HEK293 (cell line): ENCODE measurements around the gene SENP7.

Source experiments
- CTCF ChIA-PET: fragments of 350-600 bp; formaldehyde crosslinking; extraction: SDS; loops from one replicate; lab custom pipeline; 2021; ENCODE audit warnings: antibody characterized with exemption; lab: Yijun Ruan, JAX
- POLR2A ChIA-PET: fragments of 300-600 bp; formaldehyde crosslinking; extraction: SDS; loops from one replicate; lab custom pipeline; 2020; ENCODE audit warnings: antibody characterized with exemption, inconsistent platforms; lab: Yijun Ruan, JAX
- H3K27ac ChIP-seq: fragments of 200-500 bp; sonication (Bioruptor generic); 2 replicates; pipeline ENCODE4 v1.5.1; 2014; ENCODE audit warnings: low read depth, low read length, control low read depth, inconsistent platforms; ENCODE audit errors: extremely low read depth
- H3K36me3 ChIP-seq, 2 experiments: fragments of 200-500 bp in 1 of 2; sonication (Bioruptor generic) in 1 of 2; 1 replicate in 1 of 2; 2 replicates in 1 of 2; pipeline ENCODE4 v1.5.1; 2014 to 2017; ENCODE audit warnings: inconsistent platforms in 2 of 2, low read length in 2 of 2; ENCODE audit not compliant: control insufficient read depth in 2 of 2, insufficient read depth in 1 of 2
- H3K4me1 ChIP-seq: fragments of 200-500 bp; sonication (Bioruptor generic); 2 replicates; pipeline ENCODE4 v1.5.1; 2014; ENCODE audit warnings: mild to moderate bottlenecking, low read length, inconsistent platforms; ENCODE audit not compliant: control insufficient read depth, insufficient read depth
- H3K4me3 ChIP-seq: 2 replicates; pipeline ENCODE4 v1.5.1; 2011; ENCODE audit warnings: low read depth, mild to moderate bottlenecking, control low read depth, low read length, moderate library complexity
- H3K9me3 ChIP-seq: fragments of 200-500 bp; sonication (Bioruptor generic); 2 replicates; pipeline ENCODE4 v1.5.1; 2014; ENCODE audit warnings: low read depth, low read length, inconsistent platforms; ENCODE audit not compliant: control insufficient read depth, insufficient read depth
- GLI2 ChIP-seq: fragments of 450-650 bp; formaldehyde crosslinking; IDR thresholded peaks from 2 replicates; pipeline ENCODE4; 2017; ENCODE audit warnings: missing biosample characterization, missing genetic modification characterization, low read depth, borderline replicate concordance
- MEIS1 ChIP-seq: sonication (generic); formaldehyde crosslinking; IDR thresholded peaks from 2 replicates; pipeline ENCODE4 v1.8.1; 2022; ENCODE audit warnings: missing genetic modification reagents, mild to moderate bottlenecking, borderline replicate concordance
- OSR2 ChIP-seq: fragments of 450-650 bp; formaldehyde crosslinking; IDR thresholded peaks from 2 replicates; pipeline ENCODE4 v1.5.1; 2016; ENCODE audit warnings: missing biosample characterization, missing genetic modification characterization
- TCF7L2 ChIP-seq: IDR thresholded peaks from 2 replicates; pipeline ENCODE4 v1.6.1; 2011; ENCODE audit warnings: low read depth, mild to moderate bottlenecking, inconsistent platforms, low read length, moderate library complexity, borderline replicate concordance
- WT1 ChIP-seq: fragments of 450-650 bp; formaldehyde crosslinking; IDR thresholded peaks from 2 replicates; pipeline ENCODE4 v1.5.1; 2016; ENCODE audit warnings: missing biosample characterization, missing genetic modification characterization
- YY2 ChIP-seq: fragments of 450-650 bp; formaldehyde crosslinking; IDR thresholded peaks from 2 replicates; pipeline ENCODE4 v1.5.1; 2016; ENCODE audit warnings: missing biosample characterization, missing genetic modification characterization
- ZFP41 ChIP-seq: fragments of 450-650 bp; formaldehyde crosslinking; IDR thresholded peaks from 2 replicates; pipeline ENCODE4 v1.5.1; 2016; ENCODE audit warnings: missing biosample characterization, missing genetic modification characterization, borderline replicate concordance
- ZNF121 ChIP-seq: fragments of 450-650 bp; formaldehyde crosslinking; IDR thresholded peaks from 2 replicates; pipeline ENCODE4 v1.5.1; 2016; ENCODE audit warnings: missing biosample characterization, missing genetic modification characterization
- ZNF19 ChIP-seq: fragments of 450-650 bp; formaldehyde crosslinking; IDR thresholded peaks from 2 replicates; pipeline ENCODE4; 2016; ENCODE audit warnings: missing biosample characterization, missing genetic modification characterization, low read depth
- ZNF214 ChIP-seq: fragments of 450-650 bp; formaldehyde crosslinking; IDR thresholded peaks from 2 replicates; pipeline ENCODE4 v1.5.1; 2017; ENCODE audit warnings: missing biosample characterization, mild to moderate bottlenecking, missing genetic modification characterization, borderline replicate concordance
- ZNF239 ChIP-seq: fragments of 450-650 bp; formaldehyde crosslinking; IDR thresholded peaks from 2 replicates; pipeline ENCODE4 v1.5.1; 2016; ENCODE audit warnings: missing biosample characterization, missing genetic modification characterization
- ZNF391 ChIP-seq: fragments of 450-650 bp; formaldehyde crosslinking; IDR thresholded peaks from 2 replicates; pipeline ENCODE4 v1.5.1; 2016; ENCODE audit warnings: low read depth, missing biosample characterization, missing genetic modification characterization, borderline replicate concordance
- ZNF585B ChIP-seq: fragments of 450-650 bp; formaldehyde crosslinking; IDR thresholded peaks from 2 replicates; pipeline ENCODE4 v1.5.1; 2016; ENCODE audit warnings: missing biosample characterization, missing genetic modification characterization
- ZNF600 ChIP-seq: fragments of 450-650 bp; formaldehyde crosslinking; IDR thresholded peaks from 2 replicates; pipeline ENCODE4 v1.5.1; 2016; ENCODE audit warnings: missing biosample characterization, missing genetic modification characterization
- ZNF626 ChIP-seq: fragments of 450-650 bp; sonication (Bioruptor Pico); formaldehyde crosslinking; IDR thresholded peaks from 2 replicates; pipeline ENCODE4 v1.5.1; 2018; ENCODE audit warnings: missing biosample characterization, missing genetic modification characterization, inconsistent platforms
- ZNF654 ChIP-seq: fragments of 450-650 bp; formaldehyde crosslinking; IDR thresholded peaks from 2 replicates; pipeline ENCODE4 v1.5.1; 2016; ENCODE audit warnings: low read depth, missing biosample characterization, missing genetic modification characterization
- ZNF791 ChIP-seq: fragments of 450-650 bp; formaldehyde crosslinking; IDR thresholded peaks from 2 replicates; pipeline ENCODE4 v1.5.1; 2016; ENCODE audit warnings: missing biosample characterization, missing genetic modification characterization
- ZSCAN23 ChIP-seq: fragments of 450-650 bp; formaldehyde crosslinking; IDR thresholded peaks from 2 replicates; pipeline ENCODE4 v1.5.1; 2016; ENCODE audit warnings: missing biosample characterization, missing genetic modification characterization
- TF ChIP-seq, protein P1 (sequence below): fragments of 450-650 bp; formaldehyde crosslinking; IDR thresholded peaks from 2 replicates; pipeline ENCODE4 v1.5.1; 2017; ENCODE audit warnings: missing biosample characterization, missing genetic modification characterization
- TF ChIP-seq, protein P2 (sequence below): fragments of 450-650 bp; formaldehyde crosslinking; IDR thresholded peaks from 2 replicates; pipeline ENCODE4 v1.5.1; 2016; ENCODE audit warnings: missing biosample characterization, missing genetic modification characterization
- TF ChIP-seq, protein P3 (sequence below): fragments of 450-650 bp; formaldehyde crosslinking; IDR thresholded peaks from 2 replicates; pipeline ENCODE4 v1.5.1; 2017; ENCODE audit warnings: missing biosample characterization, missing genetic modification characterization
- TF ChIP-seq, protein P4 (sequence below): fragments of 450-650 bp; formaldehyde crosslinking; IDR thresholded peaks from 2 replicates; pipeline ENCODE4 v1.5.1; 2016; ENCODE audit warnings: missing biosample characterization, missing genetic modification characterization
- TF ChIP-seq, protein P5 (sequence below): fragments of 450-650 bp; formaldehyde crosslinking; IDR thresholded peaks from 2 replicates; pipeline ENCODE4 v1.5.1; 2016; ENCODE audit warnings: missing biosample characterization, missing genetic modification characterization, borderline replicate concordance
- TF ChIP-seq, protein P6 (sequence below): fragments of 450-650 bp; formaldehyde crosslinking; IDR thresholded peaks from 2 replicates; pipeline ENCODE4 v1.5.1; 2017; ENCODE audit warnings: missing biosample characterization, missing genetic modification characterization
- TF ChIP-seq, protein P7 (sequence below): fragments of 450-650 bp; formaldehyde crosslinking; IDR thresholded peaks from 2 replicates; pipeline ENCODE4 v1.5.1; 2016; ENCODE audit warnings: missing biosample characterization, missing genetic modification characterization

Gene SENP7

DNA sequence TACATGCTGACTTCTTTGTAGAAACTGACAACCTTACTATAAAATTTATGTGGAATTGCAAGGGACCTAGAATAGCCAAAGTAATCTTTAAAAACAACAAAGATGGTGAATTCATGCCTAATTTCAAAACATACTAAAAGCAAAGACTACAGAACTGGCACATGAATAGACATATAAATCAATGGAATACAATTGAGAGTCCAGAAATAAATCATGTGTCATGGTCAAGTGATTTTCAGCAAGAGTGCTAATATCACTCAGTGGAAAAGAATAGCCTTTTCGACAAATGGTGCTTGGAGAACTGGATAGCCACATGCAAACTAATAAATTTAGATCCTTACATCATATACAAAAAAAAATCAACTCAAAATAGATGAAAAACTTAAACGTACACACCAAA lies 201.3 kb downstream of the SENP7 start (continued):
- TF ChIP-seq GLI2 = 0 out of 2 replicates have a peak, but pooled peaks have one; percentile 16
- TF ChIP-seq, protein P1, sequence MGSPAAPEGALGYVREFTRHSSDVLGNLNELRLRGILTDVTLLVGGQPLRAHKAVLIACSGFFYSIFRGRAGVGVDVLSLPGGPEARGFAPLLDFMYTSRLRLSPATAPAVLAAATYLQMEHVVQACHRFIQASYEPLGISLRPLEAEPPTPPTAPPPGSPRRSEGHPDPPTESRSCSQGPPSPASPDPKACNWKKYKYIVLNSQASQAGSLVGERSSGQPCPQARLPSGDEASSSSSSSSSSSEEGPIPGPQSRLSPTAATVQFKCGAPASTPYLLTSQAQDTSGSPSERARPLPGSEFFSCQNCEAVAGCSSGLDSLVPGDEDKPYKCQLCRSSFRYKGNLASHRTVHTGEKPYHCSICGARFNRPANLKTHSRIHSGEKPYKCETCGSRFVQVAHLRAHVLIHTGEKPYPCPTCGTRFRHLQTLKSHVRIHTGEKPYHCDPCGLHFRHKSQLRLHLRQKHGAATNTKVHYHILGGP (tag by site-specific recombination) = peak; percentile 72
- no peak for TF ChIP-seq ZNF239
- no peak for TF ChIP-seq ZNF391
- TF ChIP-seq, protein P2, sequence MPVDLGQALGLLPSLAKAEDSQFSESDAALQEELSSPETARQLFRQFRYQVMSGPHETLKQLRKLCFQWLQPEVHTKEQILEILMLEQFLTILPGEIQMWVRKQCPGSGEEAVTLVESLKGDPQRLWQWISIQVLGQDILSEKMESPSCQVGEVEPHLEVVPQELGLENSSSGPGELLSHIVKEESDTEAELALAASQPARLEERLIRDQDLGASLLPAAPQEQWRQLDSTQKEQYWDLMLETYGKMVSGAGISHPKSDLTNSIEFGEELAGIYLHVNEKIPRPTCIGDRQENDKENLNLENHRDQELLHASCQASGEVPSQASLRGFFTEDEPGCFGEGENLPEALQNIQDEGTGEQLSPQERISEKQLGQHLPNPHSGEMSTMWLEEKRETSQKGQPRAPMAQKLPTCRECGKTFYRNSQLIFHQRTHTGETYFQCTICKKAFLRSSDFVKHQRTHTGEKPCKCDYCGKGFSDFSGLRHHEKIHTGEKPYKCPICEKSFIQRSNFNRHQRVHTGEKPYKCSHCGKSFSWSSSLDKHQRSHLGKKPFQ = peak; percentile 51
- TF ChIP-seq, protein P3, sequence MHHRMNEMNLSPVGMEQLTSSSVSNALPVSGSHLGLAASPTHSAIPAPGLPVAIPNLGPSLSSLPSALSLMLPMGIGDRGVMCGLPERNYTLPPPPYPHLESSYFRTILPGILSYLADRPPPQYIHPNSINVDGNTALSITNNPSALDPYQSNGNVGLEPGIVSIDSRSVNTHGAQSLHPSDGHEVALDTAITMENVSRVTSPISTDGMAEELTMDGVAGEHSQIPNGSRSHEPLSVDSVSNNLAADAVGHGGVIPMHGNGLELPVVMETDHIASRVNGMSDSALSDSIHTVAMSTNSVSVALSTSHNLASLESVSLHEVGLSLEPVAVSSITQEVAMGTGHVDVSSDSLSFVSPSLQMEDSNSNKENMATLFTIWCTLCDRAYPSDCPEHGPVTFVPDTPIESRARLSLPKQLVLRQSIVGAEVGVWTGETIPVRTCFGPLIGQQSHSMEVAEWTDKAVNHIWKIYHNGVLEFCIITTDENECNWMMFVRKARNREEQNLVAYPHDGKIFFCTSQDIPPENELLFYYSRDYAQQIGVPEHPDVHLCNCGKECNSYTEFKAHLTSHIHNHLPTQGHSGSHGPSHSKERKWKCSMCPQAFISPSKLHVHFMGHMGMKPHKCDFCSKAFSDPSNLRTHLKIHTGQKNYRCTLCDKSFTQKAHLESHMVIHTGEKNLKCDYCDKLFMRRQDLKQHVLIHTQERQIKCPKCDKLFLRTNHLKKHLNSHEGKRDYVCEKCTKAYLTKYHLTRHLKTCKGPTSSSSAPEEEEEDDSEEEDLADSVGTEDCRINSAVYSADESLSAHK (tag by site-specific recombination) = peak; percentile 85
- no peak for TF ChIP-seq WT1
- TF ChIP-seq, protein P4, sequence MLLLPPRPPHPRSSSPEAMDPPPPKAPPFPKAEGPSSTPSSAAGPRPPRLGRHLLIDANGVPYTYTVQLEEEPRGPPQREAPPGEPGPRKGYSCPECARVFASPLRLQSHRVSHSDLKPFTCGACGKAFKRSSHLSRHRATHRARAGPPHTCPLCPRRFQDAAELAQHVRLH = 0 out of 2 replicates have a peak, but pooled peaks have one; percentile 25
- TF ChIP-seq OSR2 = peak; percentile 34; the same call in 1 of the 2 replicates
- no peak for TF ChIP-seq ZNF19

DNA sequence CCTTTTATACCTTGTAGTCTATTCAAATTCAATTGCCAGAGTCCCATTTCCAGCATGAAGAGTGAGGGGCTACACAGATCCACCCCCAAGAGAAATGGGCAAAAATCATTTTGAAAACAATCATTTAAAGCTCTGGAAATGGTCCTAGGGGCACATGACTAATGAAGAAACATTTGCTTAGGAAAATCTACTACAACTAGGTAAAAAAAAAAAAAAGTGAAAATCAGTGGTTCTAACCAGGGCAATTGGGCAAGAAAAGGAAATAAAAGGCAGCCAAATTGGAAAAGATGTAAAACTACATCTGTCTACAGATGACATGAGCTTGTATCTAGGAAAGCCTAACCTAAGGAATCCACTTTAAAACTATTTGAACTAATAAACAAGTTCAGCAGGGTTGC lies 202.0 kb downstream of the SENP7 start:
- Histone ChIP-seq H3K4me3 (no peak overlapping the region), H3K27ac (no peak overlapping the region), H3K36me3 (no peaks in the 10 kb centered on the region), H3K9me3 (no peaks in the 10 kb centered on the region), H3K4me1 (no peaks in the 10 kb centered on the region)
- TF ChIP-seq ZNF791 (no peak), ZNF654 (no peak), ZNF121 (no peak), ZNF626 (tag by site-specific recombination) (no peak), MEIS1 (CRISPR knock-in tag) (no peak), ZFP41 (tag by site-specific recombination) (no peak), ZNF585B (tag by site-specific recombination) (no peak), TCF7L2 (no peak), ZSCAN23 (tag by site-specific recombination) (no peak), ZNF214 (tag by site-specific recombination) (no peak), ZNF600 (tag by site-specific recombination) (no peak), YY2 (no peak)
- TF ChIP-seq, protein P5, sequence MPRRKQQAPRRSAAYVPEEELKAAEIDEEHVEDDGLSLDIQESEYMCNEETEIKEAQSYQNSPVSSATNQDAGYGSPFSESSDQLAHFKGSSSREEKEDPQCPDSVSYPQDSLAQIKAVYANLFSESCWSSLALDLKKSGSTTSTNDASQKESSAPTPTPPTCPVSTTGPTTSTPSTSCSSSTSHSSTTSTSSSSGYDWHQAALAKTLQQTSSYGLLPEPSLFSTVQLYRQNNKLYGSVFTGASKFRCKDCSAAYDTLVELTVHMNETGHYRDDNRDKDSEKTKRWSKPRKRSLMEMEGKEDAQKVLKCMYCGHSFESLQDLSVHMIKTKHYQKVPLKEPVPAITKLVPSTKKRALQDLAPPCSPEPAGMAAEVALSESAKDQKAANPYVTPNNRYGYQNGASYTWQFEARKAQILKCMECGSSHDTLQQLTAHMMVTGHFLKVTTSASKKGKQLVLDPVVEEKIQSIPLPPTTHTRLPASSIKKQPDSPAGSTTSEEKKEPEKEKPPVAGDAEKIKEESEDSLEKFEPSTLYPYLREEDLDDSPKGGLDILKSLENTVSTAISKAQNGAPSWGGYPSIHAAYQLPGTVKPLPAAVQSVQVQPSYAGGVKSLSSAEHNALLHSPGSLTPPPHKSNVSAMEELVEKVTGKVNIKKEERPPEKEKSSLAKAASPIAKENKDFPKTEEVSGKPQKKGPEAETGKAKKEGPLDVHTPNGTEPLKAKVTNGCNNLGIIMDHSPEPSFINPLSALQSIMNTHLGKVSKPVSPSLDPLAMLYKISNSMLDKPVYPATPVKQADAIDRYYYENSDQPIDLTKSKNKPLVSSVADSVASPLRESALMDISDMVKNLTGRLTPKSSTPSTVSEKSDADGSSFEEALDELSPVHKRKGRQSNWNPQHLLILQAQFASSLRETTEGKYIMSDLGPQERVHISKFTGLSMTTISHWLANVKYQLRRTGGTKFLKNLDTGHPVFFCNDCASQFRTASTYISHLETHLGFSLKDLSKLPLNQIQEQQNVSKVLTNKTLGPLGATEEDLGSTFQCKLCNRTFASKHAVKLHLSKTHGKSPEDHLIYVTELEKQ (tag by site-specific recombination) = no peak
- TF ChIP-seq, protein P6, sequence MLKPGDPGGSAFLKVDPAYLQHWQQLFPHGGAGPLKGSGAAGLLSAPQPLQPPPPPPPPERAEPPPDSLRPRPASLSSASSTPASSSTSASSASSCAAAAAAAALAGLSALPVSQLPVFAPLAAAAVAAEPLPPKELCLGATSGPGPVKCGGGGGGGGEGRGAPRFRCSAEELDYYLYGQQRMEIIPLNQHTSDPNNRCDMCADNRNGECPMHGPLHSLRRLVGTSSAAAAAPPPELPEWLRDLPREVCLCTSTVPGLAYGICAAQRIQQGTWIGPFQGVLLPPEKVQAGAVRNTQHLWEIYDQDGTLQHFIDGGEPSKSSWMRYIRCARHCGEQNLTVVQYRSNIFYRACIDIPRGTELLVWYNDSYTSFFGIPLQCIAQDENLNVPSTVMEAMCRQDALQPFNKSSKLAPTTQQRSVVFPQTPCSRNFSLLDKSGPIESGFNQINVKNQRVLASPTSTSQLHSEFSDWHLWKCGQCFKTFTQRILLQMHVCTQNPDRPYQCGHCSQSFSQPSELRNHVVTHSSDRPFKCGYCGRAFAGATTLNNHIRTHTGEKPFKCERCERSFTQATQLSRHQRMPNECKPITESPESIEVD (tag by site-specific recombination) = no peak
- TF ChIP-seq, protein P7, sequence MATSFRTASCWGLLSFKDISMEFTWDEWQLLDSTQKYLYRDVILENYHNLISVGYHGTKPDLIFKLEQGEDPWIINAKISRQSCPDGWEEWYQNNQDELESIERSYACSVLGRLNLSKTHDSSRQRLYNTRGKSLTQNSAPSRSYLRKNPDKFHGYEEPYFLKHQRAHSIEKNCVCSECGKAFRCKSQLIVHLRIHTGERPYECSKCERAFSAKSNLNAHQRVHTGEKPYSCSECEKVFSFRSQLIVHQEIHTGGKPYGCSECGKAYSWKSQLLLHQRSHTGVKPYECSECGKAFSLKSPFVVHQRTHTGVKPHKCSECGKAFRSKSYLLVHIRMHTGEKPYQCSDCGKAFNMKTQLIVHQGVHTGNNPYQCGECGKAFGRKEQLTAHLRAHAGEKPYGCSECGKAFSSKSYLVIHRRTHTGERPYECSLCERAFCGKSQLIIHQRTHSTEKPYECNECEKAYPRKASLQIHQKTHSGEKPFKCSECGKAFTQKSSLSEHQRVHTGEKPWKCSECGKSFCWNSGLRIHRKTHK (tag by site-specific recombination) = no peak
- CTCF ChIA-PET = no interaction called here
- POLR2A ChIA-PET = no interaction called here
